ENCODE data around the gene SLC15A3.

GRCh38 chr11:60970890-60971289 lies 18.9 kb upstream of the SLC15A3 start:
- TF ChIP-seq CTCF (IDR thresholded peaks at IDR 0.05) (no peak), ZNF138 (CRISPR knock-in tag; conservative IDR thresholded peaks at IDR 0.05) (no peak), ZNF121 (CRISPR knock-in tag; IDR thresholded peaks at IDR 0.05) (no peak), TEAD4 (CRISPR knock-in tag; IDR thresholded peaks at IDR 0.05) (no peak), CREB1 (CRISPR knock-in tag; IDR thresholded peaks at IDR 0.05) (no peak), PRRX2 (CRISPR knock-in tag; IDR thresholded peaks at IDR 0.05) (no peak), E2F1 (CRISPR knock-in tag; IDR thresholded peaks at IDR 0.05) (no peak), ZNF423 (CRISPR knock-in tag; IDR thresholded peaks at IDR 0.05) (no peak), RELA (CRISPR knock-in tag; IDR thresholded peaks at IDR 0.05; ENCODE audit: borderline replicate concordance) (no peak), MAX (CRISPR knock-in tag; IDR thresholded peaks at IDR 0.05) (no peak), JUN (CRISPR knock-in tag; IDR thresholded peaks at IDR 0.05) (no peak), ATF2 (CRISPR knock-in tag; IDR thresholded peaks at IDR 0.05; ENCODE audit: borderline replicate concordance, low read depth) (no peak)
